Measurements from ENCODE around the gene SF3B1.
A peak's percentile ranks its signal among the peaks of the same experiment; 100 is the strongest.

GRCh38 chr2:197453123-197453913, 18.5 kb upstream of the SF3B1 start, which contains the start of gene COQ10B:
- TF ChIP-seq CTCF (IDR thresholded peaks at IDR 0.05) = peak in 4 of 6 experiments; percentile 5 to 44 (median 34)
- TF ChIP-seq POLR2A (IDR thresholded peaks at IDR 0.05) = peak in 3 of 4 donors; percentile 64 to 94 (median 75)
